ENCODE measurements around the gene SH3GL2.
"Not testable (repeated sequence)": the region's sequence is repeated elsewhere in the genome, so short reads cannot be mapped to it uniquely, and the experiment has no call there.

The SH3GL2 gene

DNA sequence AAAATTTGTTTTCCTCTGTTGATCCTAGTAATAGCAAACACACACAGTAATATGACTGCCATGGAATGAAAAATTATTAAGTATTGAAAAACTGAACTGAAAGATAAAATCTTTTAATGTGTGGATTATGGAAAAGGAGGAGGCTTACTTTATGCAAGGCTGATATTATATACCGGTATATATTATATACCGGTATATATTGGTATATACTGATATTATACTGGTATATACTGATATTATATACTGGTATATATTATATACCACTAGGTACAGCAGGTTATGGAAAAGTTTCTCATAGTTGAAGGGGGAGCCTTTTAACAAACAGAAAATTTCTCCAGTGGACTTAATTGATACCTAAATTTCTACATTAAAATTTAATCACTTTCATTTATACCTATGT, 181.4 kb downstream of the SH3GL2 start:
- DNase-seq = no peak

DNA sequence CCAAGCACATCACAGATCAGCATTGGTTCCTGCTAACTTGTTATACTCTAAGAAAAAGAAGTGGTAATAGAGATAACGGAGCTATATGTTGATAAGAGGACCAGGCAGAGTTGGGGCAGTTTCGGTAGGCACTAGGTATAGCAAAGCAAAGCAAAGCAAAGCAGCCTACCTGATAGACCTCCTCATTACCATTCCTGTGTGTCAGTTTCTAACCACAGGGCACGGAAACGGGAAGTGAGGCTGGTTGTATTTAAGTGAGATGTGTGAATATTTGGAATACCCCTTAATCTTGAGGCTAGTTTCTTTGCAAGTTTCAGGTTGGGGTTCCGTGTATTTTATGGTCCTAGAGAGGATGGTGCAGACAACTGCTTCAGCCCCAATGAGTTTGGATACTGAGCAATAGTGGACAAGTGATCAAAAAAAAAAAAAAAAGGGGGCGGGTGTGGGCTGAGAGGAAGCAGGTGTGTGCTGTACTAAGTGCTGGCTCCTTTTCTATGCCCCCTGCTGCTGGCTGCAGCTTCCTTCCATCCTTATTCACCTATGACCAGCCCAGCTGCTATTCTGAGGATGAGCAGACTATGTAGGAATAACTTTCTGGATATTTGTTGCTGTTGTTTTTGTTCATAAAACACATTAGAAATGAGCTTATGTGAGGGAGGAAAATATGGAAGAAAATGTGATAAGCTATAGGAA, 183.3 kb downstream of the SH3GL2 start:
- no peak for DNase-seq

DNA sequence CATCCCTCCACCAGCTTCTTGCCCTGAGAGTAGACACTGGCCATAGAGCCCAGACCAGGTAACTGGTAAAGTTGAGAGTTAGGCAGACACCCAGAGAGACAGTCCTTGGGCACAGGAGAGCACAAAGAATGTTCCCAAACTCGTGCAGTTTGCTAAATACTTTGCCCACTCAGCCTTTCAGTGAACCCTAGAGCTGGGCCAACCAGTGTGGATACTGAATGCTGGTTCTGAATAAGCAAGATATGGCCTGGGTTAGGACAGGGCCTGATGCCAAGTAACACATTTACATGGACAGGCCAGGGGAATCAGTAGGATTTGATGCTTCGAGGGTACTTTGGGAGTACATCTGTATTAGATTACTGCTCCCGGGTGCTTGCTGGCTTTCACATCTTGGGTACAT, 185.4 kb downstream of the SH3GL2 start:
- DNase-seq = no peak

GRCh38 chr9:17765131-17765530, 186.3 kb downstream of the SH3GL2 start:
- DNase-seq = not testable (repeated sequence)

- DNase-seq = no peak
Observed at GRCh38 chr9:17772223-17772622, 193.4 kb downstream of the SH3GL2 start.

GRCh38 chr9:17775656-17776055, 196.8 kb downstream of the SH3GL2 start:
- no peak for DNase-seq

DNA sequence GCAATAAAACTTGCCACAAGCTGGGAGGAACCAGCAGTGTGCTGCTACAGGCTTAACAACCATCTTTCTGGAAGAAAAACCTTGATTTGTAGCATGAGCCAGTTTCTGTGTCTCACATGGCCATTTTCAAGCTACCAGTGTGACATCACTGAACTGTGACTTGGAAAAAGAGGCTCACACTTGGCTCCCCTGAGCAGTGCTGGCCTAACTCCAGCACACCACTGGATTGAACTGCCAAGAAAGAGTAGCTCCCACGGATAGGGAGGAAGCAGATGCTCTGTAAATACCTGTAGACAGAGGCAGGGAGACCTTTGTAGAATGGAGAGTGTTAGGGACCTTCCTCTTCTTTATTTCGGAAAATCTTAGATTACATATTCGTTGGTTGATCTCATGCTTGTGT, 197.9 kb downstream of the SH3GL2 start:
- DNase-seq = no peak

DNA sequence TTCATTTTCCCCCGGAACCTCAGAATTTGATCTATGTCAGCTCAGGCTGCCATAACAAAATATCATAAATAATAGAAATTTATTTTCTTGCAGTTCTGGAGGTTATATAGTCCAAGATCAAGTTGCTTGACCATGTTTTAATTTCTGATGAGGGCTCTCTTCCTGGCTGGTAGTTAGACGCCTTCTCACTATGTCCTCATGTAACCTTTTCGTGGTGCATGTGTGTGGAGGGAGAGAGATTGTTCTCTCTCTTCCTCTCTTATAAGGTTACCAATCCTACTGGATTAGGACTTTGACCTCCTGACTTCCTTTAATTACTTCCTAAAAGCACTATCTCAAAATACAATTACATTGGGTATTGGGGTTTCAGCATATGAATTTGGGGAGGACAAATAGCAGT, 198.6 kb downstream of the SH3GL2 start:
- DNase-seq = no peak

GRCh38 chr9:17782430-17783149, 203.7 kb downstream of the SH3GL2 start:
- DNase-seq = no peak

DNA sequence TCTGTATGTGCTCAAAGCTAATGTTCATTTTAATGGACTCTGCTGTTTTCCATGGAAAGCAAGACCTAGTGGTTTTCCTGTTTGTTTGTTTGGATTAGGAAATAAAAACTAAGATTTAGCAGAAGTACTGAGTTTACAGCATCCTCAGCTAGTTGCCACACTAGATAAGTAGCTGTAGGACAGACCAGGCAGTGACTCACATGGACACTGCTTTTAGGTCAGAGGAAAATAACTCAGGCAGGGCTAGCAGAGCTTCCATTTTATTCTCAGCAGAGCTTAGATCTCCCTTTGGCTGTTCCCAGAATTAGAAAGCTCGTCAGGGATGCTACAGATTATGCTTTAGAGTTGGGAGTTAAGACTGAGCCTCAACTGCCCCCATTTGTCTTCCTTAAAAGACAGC, 204.4 kb downstream of the SH3GL2 start:
- DNase-seq = no peak

DNA sequence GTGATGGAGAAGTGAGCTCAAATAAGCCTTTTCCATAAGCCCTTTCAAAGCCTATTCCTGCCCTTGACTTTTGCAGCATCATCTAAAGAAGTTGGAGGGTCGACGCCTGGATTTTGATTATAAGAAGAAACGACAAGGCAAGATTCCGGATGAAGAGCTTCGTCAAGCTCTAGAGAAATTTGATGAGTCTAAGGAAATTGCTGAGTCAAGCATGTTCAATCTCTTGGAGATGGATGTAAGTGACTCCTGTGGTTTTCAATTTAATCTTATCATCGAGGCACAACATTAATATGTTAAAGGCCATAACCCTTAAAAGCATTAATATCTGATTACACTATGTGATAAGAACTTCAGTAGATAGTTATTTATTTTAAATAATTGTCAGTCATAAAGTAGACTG, 210.4 kb downstream of the SH3GL2 start:
- no peak for DNase-seq

GRCh38 chr9:17793713-17794622, 215.1 kb downstream of the SH3GL2 start:
- no peak for DNase-seq

DNA sequence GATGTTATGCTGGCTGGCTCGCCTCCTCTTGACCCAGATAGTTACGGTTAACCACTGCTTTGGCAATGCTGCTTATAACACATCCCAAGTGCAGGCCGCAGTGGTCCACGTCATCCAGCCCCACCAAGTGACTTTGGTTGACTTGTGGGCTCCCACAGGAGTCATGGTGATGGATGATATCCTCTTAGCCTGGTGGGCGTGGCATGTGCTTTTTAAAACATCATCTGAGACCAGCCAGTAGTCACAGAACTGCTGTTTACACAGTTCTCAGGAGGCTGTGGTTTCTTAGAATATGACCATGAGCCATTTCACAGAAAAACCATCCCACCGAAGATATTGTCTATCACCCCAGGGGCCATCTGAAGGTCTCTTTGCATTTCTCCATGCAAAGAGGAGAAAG, 216.9 kb downstream of the SH3GL2 start:
- no peak for DNase-seq

GRCh38 chr9:17799369-17799768, 220.5 kb downstream of the SH3GL2 start:
- DNase-seq = no peak

DNA sequence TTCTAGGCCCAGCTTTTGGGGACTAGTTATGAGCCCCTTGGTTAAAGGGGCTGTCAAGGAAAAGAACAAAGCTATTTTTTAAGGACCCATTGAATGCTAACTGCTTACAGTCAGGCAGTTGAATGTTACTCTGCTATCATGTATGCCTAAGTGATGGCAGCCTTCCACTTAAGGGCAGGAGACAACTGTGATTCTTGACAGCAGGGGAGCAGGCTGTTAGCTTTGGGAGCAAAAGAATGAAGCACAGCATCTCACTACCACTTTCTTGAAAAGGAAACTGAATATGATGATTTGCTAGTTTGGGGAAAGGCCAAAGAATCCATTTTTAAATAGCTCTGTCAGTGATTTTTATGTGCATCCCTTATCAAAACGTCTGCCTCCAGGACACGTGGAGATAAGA, 221.6 kb downstream of the SH3GL2 start:
- DNase-seq = no peak

DNA sequence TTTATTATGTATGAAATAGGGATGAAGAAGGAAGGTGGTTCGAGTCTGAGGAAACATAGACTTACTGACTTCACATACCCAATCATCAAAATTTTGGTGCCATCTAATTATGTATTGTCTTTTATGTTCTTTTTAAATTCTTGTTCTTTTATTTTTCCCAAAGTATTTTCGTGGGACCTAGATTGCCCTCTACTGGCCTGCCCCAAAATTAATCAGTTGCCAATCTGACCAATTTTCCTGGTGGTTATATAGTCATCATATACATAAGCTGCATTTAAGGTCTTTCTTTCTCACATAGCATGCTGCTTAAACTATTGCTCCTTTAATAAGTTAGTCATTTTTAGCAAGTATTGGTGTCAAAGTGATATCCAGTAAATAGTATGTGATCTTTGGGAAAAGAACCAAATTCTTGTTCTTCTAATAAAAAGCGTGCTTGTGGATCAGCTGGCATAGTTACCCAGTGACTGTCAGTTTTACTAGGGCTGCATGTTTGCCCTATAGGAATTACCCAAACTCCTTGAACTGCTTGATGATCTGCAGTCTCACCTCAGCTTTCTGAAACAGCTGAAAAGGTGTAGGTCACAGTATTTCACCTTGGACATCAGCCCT, 223.5 kb downstream of the SH3GL2 start:
- no peak for DNase-seq

GRCh38 chr9:17807613-17808282, 228.9 kb downstream of the SH3GL2 start:
- DNase-seq = no peak

DNA sequence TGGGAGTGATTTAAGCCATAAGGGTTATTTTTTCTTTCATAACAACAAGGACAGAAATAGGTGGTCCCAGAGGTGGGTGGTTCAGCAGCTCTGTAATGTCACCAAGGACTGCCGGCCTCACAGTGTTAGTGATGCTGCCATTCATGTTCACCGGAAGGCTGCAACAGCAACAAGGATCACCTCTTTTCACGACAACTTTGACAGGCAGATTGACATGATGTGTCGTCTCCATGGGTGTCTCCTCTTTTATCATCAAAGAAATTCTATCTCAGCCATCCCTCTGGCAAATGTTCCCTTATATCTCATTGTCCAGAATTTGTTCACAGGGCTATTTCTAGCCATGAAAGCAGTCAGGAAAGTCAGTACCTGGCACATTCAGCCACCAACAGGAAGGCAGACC, 231.5 kb downstream of the SH3GL2 start:
- DNase-seq = no peak

DNA sequence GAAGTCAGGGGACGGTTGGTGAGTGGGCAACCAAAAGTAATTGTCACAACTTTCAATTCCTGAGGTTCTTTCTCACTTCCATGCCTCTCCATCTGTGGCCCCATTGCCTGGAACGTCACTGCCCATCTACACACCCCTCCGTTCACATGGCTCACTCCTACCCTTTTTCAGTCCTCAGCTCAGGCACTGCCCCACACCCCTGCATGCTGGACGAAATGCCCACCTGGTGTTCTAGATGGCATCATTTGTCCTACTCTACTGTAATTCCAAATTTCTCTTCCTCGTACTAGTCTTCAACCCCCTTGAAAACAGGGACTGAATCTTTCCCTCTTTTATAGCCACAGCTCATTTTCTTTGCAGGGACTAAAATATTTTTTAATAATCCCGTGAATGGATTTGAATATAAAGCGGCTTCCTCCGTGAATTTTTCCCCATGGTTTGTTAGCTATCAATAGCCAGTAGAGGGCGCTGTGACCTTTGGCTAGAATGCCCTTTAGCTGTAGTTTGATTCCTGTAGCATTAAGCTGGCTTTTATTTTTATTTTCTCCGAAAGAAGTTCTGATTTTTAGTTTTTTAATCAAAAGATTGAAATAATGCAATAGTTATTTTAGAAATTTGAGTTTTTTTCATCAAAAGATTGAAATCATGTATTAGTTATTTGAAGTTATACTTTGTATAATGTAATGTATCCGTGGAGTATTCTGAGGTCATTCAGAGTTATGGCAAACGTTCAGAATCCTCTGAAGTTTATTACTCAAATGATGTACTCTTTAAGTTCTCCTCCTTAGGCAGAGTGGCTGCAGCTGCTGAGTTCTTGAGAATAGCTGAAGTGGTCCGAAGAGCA, 232.1 kb downstream of the SH3GL2 start:
- peak in 1 of 2 donors; percentile 13 for DNase-seq

DNA sequence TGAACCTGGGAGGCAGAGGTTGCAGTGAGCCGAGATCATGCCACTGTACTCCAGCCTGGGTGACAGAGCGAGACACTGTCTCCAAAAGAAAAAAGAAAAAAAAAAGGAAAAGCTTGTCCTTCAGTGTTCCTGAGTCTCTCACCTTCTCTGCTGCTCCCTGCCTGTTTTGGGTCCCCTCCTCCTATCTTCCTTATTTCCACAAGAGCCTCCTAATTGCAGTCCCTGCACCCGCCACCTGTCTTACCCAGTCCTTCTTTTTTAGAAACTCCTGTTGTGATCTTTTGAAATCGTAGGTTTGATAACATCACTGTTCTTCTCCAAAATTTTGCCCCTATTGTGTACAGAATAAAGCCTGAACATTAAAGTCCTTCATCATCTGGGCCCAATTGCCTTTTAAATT, 234.9 kb downstream of the SH3GL2 start:
- no peak for DNase-seq

GRCh38 chr9:17816431-17817027, 237.7 kb downstream of the SH3GL2 start:
- DNase-seq = no peak
